ENCODE results near the gene ZNF541.
"Not testable (repeated sequence)": the region's sequence is repeated elsewhere in the genome, so short reads cannot be mapped to it uniquely, and the experiment has no call there.

ZNF541 gene

DNA sequence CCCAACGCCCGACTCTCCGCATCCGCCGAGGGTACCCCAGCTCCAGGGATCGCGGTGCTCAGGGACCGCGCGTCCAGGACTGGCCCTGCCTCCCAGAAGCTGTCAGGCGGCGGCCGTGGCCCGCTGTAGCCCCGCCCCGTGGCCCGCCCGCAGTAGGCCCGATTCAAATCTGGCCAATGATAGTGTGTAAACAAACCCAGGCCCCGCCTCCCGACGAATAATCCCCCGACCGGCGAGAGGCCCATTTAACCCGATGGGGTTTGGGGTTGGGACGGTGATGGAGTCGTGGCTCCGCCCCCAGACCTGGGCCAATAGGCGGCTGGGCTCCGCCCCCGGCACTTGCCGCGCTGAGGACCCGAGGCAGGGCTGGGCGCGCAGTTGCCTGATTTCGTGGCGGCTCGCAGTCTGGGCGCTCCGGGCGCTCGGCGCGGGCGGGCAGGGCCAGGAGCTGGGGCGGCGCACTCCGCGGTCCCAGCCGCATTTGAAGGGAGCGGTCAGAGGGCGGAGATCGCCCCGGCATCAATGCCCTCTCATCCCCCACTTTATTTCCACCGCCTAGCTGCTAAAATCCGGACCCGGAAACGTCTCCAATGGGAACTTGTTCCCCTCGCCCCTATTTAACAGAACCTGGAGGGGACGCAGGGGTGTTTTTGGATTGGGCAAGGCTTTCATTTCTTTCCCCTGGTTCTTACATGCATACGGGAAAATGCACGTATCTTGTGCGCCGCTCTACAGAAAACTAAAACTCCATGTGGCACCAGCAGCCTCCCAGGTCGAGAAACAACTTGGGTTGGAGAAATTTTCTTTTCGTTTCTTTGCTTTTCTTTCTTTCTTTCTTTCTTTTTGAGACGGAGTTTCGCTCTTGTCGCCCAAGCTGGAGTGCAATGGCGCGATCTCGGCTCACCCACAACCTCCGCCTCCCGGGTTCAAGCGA is 27.6 kb upstream of the ZNF541 start:
- DNase-seq (ENCODE audit: low spot score), result peak; percentile 99

GRCh38 chr19:47599671-47600245 is 26.8 kb upstream of the ZNF541 start:
- not testable (repeated sequence) for DNase-seq (ENCODE audit: low spot score)

- peak; percentile 89 for DNase-seq (ENCODE audit: low spot score)
These were observed 25.7 kb upstream of the ZNF541 start for GRCh38 chr19:47598407-47599349.

DNA sequence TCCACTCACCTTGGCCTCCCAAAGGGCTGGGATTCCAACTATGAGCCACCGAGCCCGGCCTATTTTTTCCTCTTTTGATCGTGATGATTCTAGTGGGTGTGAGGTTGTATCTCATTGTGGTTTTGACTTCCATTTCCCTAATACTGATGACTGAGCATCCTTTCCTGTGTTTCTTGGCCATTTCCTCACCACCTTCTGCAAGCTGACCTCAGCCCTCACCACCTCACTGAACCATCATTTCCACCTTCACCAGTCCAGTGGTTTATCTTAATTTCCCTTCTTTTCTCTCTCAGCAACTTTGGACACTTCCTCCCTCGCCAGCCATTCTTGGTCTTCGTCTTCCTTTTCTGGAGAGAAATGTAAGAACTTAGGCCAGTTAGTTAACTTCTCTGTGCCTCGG is 23.0 kb upstream of the ZNF541 start:
- DNase-seq (ENCODE audit: low spot score), result no peak

- DNase-seq (ENCODE audit: low spot score), result no peak
These were observed 20.9 kb upstream of the ZNF541 start for GRCh38 chr19:47593860-47594259.

DNA sequence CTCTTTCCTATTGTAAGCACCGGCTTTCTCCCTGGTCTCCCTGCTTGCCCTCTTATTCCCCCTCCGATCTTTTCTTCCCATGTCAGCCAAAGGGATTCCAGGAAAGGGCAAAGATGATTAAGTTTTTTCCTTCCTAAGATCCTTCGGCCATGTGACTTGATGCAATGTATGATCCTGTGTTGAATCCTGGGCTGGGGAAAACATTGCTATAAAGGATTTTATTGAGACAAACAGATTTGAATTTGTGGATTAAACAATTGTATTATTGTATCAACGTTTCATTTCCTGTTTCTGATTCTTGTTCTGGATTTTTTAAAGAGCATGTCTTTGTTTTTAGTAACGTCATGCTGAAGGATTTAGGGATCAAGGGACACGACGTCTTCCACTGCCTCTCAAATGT is 16.9 kb upstream of the ZNF541 start:
- DNase-seq (ENCODE audit: low spot score), result no peak

- no peak for DNase-seq (ENCODE audit: low spot score)
These were observed 14.3 kb upstream of the ZNF541 start for GRCh38 chr19:47587295-47587694.

DNA sequence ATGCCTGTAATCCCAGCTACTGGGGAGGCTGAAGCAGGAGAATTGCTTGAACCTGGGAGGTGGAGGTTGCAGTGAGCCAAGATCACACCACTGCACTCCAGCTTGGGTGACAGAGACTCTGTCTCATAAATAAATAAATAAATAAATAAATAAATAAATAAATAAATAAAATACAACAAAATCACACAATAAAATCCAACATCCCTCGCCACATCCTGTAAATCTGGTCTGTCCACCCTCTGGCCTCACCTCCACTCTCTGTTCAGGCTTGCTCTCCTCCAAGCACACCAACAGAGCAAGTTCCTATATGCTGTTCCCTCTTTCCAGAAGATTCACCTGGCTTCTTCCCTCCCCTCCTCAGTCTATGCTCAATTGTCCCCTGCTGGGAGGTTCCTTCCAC is 10.2 kb upstream of the ZNF541 start:
- DNase-seq (ENCODE audit: low spot score), result not testable (repeated sequence)

- DNase-seq (ENCODE audit: low spot score), result peak; percentile 67
These were observed 9.5 kb upstream of the ZNF541 start for GRCh38 chr19:47582320-47582909.

GRCh38 chr19:47581605-47582319 is 8.8 kb upstream of the ZNF541 start:
- DNase-seq (ENCODE audit: low spot score), result no peak

GRCh38 chr19:47580397-47580796 is 7.4 kb upstream of the ZNF541 start:
- DNase-seq (ENCODE audit: low spot score), result no peak

GRCh38 chr19:47572635-47573034 is 313 bp downstream of the ZNF541 start:
- no peak for DNase-seq (ENCODE audit: low spot score)

DNA sequence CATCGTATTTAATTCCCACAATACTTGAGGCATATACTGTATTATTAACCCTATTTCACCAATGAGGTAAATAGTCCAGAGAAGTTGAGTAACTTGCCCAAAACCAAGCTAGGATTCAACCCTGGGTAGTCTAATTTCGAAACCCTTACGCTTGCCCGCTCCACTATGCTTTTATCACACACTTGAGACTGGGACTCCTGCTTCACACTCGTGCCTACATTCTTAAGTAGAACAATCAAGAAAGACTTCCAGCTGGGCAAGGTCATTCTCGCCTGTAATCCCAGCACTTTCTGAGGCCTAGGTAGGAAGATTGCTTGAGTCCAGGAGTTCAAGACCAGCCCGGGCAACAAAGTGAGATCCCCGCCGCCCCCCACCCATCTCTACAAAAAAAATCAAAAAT is 3.6 kb downstream of the ZNF541 start:
- no peak for DNase-seq (ENCODE audit: low spot score)

DNA sequence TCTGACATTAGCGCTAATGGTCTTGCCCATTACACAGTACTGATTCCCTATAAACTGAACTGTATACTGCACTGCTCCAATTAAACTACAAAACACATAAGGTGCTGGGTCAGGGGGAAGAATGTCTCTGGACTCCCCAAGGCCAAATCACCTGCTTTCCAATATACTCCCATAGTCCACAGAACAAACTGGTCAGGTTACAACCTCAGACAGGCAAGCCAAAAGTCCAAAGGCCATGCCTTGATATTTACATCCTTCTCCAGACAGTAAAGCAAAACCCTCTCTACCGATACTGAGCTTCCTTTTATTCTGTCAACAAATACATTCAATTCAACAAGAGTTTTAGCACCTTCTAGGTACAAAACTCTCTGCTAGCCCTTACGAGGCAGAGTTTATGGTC is 8.9 kb downstream of the ZNF541 start:
- no peak for DNase-seq (ENCODE audit: low spot score)

- DNase-seq (ENCODE audit: low spot score), result no peak
These were observed 11.4 kb downstream of the ZNF541 start for GRCh38 chr19:47561440-47562057.

- no peak for DNase-seq (ENCODE audit: low spot score)
These were observed 11.9 kb downstream of the ZNF541 start for GRCh38 chr19:47560999-47561398.

DNA sequence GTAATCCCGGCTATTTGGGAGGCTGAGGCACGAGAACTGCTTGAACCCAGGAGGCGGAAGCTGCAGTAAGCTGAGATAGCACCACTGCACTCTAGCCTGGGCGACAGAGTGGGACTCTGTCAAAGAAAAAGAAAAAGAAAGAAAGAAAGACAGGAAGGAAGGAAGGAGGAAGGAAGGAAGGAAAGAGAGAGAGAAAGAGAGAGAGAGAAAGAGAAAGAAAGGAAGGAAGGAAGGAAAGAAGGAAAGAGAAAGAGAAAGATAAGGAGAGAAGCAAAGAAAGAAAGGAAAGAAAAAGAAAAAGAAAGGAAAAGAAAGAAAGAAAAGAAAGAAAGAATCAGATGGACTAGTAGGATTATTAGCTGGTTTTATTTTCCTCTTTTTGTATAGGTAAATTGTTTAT is 22.8 kb downstream of the ZNF541 start:
- DNase-seq (ENCODE audit: low spot score), result no peak

- DNase-seq (ENCODE audit: low spot score), result no peak
These were observed 23.6 kb downstream of the ZNF541 start for GRCh38 chr19:47549261-47549862.

DNA sequence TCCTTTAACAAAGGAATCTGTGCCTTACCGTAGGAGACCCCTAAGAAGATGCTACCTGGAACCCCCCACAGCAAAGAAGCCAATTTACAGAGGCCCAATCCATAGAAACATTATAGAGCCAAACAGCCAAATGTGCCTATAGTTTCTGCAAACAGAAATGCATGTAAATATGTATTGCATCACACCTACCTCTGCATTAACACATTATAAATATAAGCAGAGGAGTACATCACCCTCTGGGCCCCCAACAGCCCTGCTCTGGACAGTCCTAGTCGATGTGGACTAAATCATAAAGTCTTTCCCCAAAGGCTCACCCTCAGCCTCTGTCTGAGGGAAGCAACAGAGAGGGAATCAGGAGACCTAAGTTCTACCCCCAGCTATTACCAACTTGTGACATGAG is 25.7 kb downstream of the ZNF541 start:
- no peak for DNase-seq (ENCODE audit: low spot score)
